ENCODE results near the gene PQBP1. TPM values are rescaled to one million over a fixed set of nuclear protein-coding genes. Genes with fewer than 3 reads are reported as not detected.

PQBP1 gene
- total and polyA plus RNA-seq, 2 donors from 2014 or later, result 61.3 to 93.4 TPM

DNA sequence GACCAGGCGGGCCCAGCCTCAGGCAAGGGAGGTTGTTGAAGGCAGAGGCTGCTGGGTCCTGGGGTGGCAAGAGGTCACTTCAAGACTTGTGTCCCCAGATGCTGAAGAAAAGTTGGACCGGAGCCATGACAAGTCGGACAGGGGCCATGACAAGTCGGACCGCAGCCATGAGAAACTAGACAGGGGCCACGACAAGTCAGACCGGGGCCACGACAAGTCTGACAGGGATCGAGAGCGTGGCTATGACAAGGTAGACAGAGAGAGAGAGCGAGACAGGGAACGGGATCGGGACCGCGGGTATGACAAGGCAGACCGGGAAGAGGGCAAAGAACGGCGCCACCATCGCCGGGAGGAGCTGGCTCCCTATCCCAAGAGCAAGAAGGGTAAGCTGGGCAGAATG is 4.4 kb downstream of the PQBP1 start:
- peaks cover 0 to 2% (median 0%) of the 10 kb centered on the region in 3 donors for H3K4me1 ChIP-seq (ENCODE audit: control insufficient read depth in 2 of 3, insufficient read depth in 2 of 3, low read depth in 1 of 3, low read length in 3 of 3)
- no peaks in the 10 kb centered on the region for H3K9me3 ChIP-seq (ENCODE audit: control insufficient read depth in 2 of 3, insufficient read depth in 1 of 3, low read length in 3 of 3)
- H3K27me3 ChIP-seq (ENCODE audit: control insufficient read depth, insufficient read depth, low read length), result no peaks in the 10 kb centered on the region
- DNase-seq (peak in 1 of 5 donors; percentile 66), FAIRE-seq (no peak)
- no peak overlapping the region for H3K27ac ChIP-seq (ENCODE audit: low read depth in 2 of 2, low read length in 2 of 2)
- H3K4me3 ChIP-seq (ENCODE audit: low read length in 3 of 3), result no peak overlapping the region
- intact Hi-C loops (cut with DNase I), result no loop called here
- H3K9ac ChIP-seq (ENCODE audit: low read length in 3 of 3), result no peak overlapping the region
- H3K36me3 ChIP-seq (ENCODE audit: control insufficient read depth in 2 of 3, insufficient read depth in 3 of 3, low read length in 3 of 3), result peaks cover 0 to 14% (median 9%) of the 10 kb centered on the region in 3 donors
- no peak for TF ChIP-seq CTCF (IDR thresholded peaks at IDR 0.05; ENCODE audit: borderline replicate concordance, extremely low read depth, insufficient read depth)

GRCh38 chrX:48902776-48903175 is 5.0 kb downstream of the PQBP1 start:
- DNase-seq (peak in 1 of 5 donors; percentile 60), FAIRE-seq (no peak)
- no peak overlapping the region for H3K9ac ChIP-seq (ENCODE audit: low read length in 3 of 3)
- H3K36me3 ChIP-seq (ENCODE audit: control insufficient read depth in 2 of 3, insufficient read depth in 3 of 3, low read length in 3 of 3), result peaks cover 0 to 14% (median 9%) of the 10 kb centered on the region in 3 donors
- H3K4me1 ChIP-seq (ENCODE audit: control insufficient read depth in 2 of 3, insufficient read depth in 2 of 3, low read depth in 1 of 3, low read length in 3 of 3), result peaks cover 0 to 2% (median 0%) of the 10 kb centered on the region in 3 donors
- H3K9me3 ChIP-seq (ENCODE audit: control insufficient read depth in 2 of 3, insufficient read depth in 1 of 3, low read length in 3 of 3), result no peaks in the 10 kb centered on the region
- H3K27ac ChIP-seq (ENCODE audit: low read depth in 2 of 2, low read length in 2 of 2), result no peak overlapping the region
- no peak overlapping the region for H3K4me3 ChIP-seq (ENCODE audit: low read length in 3 of 3)
- intact Hi-C loops (cut with DNase I), result no loop called here
- TF ChIP-seq CTCF (IDR thresholded peaks at IDR 0.05; ENCODE audit: borderline replicate concordance, extremely low read depth, insufficient read depth), result no peak
- H3K27me3 ChIP-seq (ENCODE audit: control insufficient read depth, insufficient read depth, low read length), result no peaks in the 10 kb centered on the region

- H3K36me3 ChIP-seq (ENCODE audit: control insufficient read depth in 2 of 3, insufficient read depth in 3 of 3, low read length in 3 of 3), result peaks cover 0 to 14% (median 9%) of the 10 kb centered on the region in 3 donors
- intact Hi-C loops (cut with DNase I), result no loop called here
Measured at GRCh38 chrX:48903290-48903689, 5.6 kb downstream of the PQBP1 start.

More at GRCh38 chrX:48903290-48903689, 5.6 kb downstream of the PQBP1 start:
- DNase-seq, result peak in 1 of 5 donors; percentile 36
- Histone ChIP-seq H3K27me3 (ENCODE audit: control insufficient read depth, insufficient read depth, low read length) (no peaks in the 10 kb centered on the region), H3K4me1 (ENCODE audit: control insufficient read depth in 2 of 3, insufficient read depth in 2 of 3, low read depth in 1 of 3, low read length in 3 of 3) (peaks cover 0 to 2% (median 0%) of the 10 kb centered on the region in 3 donors), H3K4me3 (ENCODE audit: low read length in 3 of 3) (no peak overlapping the region), H3K9me3 (ENCODE audit: control insufficient read depth in 2 of 3, insufficient read depth in 1 of 3, low read length in 3 of 3) (no peaks in the 10 kb centered on the region), H3K27ac (ENCODE audit: low read depth in 2 of 2, low read length in 2 of 2) (no peak overlapping the region), H3K9ac (ENCODE audit: low read length in 3 of 3) (no peak overlapping the region)
- FAIRE-seq, result no peak
- no peak for TF ChIP-seq CTCF (IDR thresholded peaks at IDR 0.05; ENCODE audit: borderline replicate concordance, extremely low read depth, insufficient read depth)

Measured in kidney (tissue), 14 donors.